Stimulated activated naive CD8-positive, alpha-beta T cell treated with anti-CD3 and anti-CD28 coated beads, Interleukin-15, Interleukin-2, amounts not matched to agents 100 ng/mL and 50 ng/mL, for 24 hours (primary cell): ENCODE measurements around the gene SAMD11.

ENCODE experiments used
- H3K27ac Mint-ChIP-seq: one replicate; pipeline ENCODE4 v1.8.0; 2021; ENCODE audit warnings: mild to moderate bottlenecking, mixed read lengths
- H3K27me3 Mint-ChIP-seq: one replicate; pipeline ENCODE4 v1.8.0; 2021; ENCODE audit warnings: mixed read lengths
- H3K36me3 Mint-ChIP-seq: one replicate; pipeline ENCODE4 v1.8.0; 2021; ENCODE audit warnings: low read depth, mixed read lengths
- H3K4me1 Mint-ChIP-seq: one replicate; pipeline ENCODE4 v1.8.0; 2021; ENCODE audit warnings: low read depth, mixed read lengths
- H3K4me3 Mint-ChIP-seq: one replicate; pipeline ENCODE4 v1.8.0; 2021; ENCODE audit warnings: mild to moderate bottlenecking, mixed read lengths
- H3K9me3 Mint-ChIP-seq: one replicate; pipeline ENCODE4 v1.8.0; 2021; ENCODE audit warnings: mixed read lengths

Gene SAMD11

GRCh38 chr1:930633-931138 lies 7.0 kb downstream of the SAMD11 start:
- Mint-ChIP-seq H3K4me1 (peaks cover 6% of the 10 kb centered on the region), H3K36me3 (no peaks in the 10 kb centered on the region), H3K27me3 (peaks cover 33% of the 10 kb centered on the region), H3K4me3 (no peak overlapping the region), H3K27ac (no peak overlapping the region), H3K9me3 (no peaks in the 10 kb centered on the region)

GRCh38 chr1:931380-932172 lies 7.9 kb downstream of the SAMD11 start:
- peaks cover 26% of the 10 kb centered on the region for H3K27me3 Mint-ChIP-seq
- peaks cover 6% of the 10 kb centered on the region for H3K4me1 Mint-ChIP-seq
- H3K4me3 Mint-ChIP-seq: no peak overlapping the region
- H3K27ac Mint-ChIP-seq: peak overlapping the region; percentile 55
- H3K36me3 Mint-ChIP-seq: no peaks in the 10 kb centered on the region
- no peaks in the 10 kb centered on the region for H3K9me3 Mint-ChIP-seq

- Mint-ChIP-seq H3K4me3 (no peak overlapping the region), H3K4me1 (peaks cover 6% of the 10 kb centered on the region), H3K9me3 (no peaks in the 10 kb centered on the region), H3K27ac (no peak overlapping the region), H3K27me3 (peaks cover 23% of the 10 kb centered on the region), H3K36me3 (no peaks in the 10 kb centered on the region)
These were observed 8.4 kb downstream of the SAMD11 start for GRCh38 chr1:932173-932510.

GRCh38 chr1:932776-933602 lies 9.3 kb downstream of the SAMD11 start:
- H3K9me3 Mint-ChIP-seq: no peaks in the 10 kb centered on the region
- peaks cover 19% of the 10 kb centered on the region for H3K27me3 Mint-ChIP-seq
- no peak overlapping the region for H3K4me3 Mint-ChIP-seq
- H3K27ac Mint-ChIP-seq: no peak overlapping the region
- H3K36me3 Mint-ChIP-seq: no peaks in the 10 kb centered on the region
- peaks cover 6% of the 10 kb centered on the region for H3K4me1 Mint-ChIP-seq

- Mint-ChIP-seq H3K27me3 (peaks cover 20% of the 10 kb centered on the region), H3K9me3 (no peaks in the 10 kb centered on the region), H3K4me1 (peaks cover 6% of the 10 kb centered on the region), H3K27ac (no peak overlapping the region), H3K36me3 (no peaks in the 10 kb centered on the region), H3K4me3 (no peak overlapping the region)
These were observed 9.8 kb downstream of the SAMD11 start for GRCh38 chr1:933603-933940.

- Mint-ChIP-seq H3K4me1 (peaks cover 6% of the 10 kb centered on the region), H3K27ac (no peak overlapping the region), H3K36me3 (no peaks in the 10 kb centered on the region), H3K9me3 (no peaks in the 10 kb centered on the region), H3K27me3 (peaks cover 23% of the 10 kb centered on the region), H3K4me3 (no peak overlapping the region)
These were observed 11.4 kb downstream of the SAMD11 start for GRCh38 chr1:934991-935750.

GRCh38 chr1:935751-936231 lies 12.1 kb downstream of the SAMD11 start:
- Mint-ChIP-seq H3K27ac (no peak overlapping the region), H3K36me3 (no peaks in the 10 kb centered on the region), H3K4me3 (no peak overlapping the region), H3K27me3 (peaks cover 24% of the 10 kb centered on the region), H3K9me3 (no peaks in the 10 kb centered on the region), H3K4me1 (peaks cover 8% of the 10 kb centered on the region)

- peaks cover 26% of the 10 kb centered on the region for H3K27me3 Mint-ChIP-seq
- H3K4me1 Mint-ChIP-seq: peaks cover 13% of the 10 kb centered on the region
- no peak overlapping the region for H3K4me3 Mint-ChIP-seq
- H3K36me3 Mint-ChIP-seq: no peaks in the 10 kb centered on the region
- no peaks in the 10 kb centered on the region for H3K9me3 Mint-ChIP-seq
- no peak overlapping the region for H3K27ac Mint-ChIP-seq
These were observed 12.9 kb downstream of the SAMD11 start for GRCh38 chr1:936348-937264.

- H3K4me3 Mint-ChIP-seq: no peak overlapping the region
- peaks cover 26% of the 10 kb centered on the region for H3K27me3 Mint-ChIP-seq
- no peaks in the 10 kb centered on the region for H3K9me3 Mint-ChIP-seq
- H3K27ac Mint-ChIP-seq: no peak overlapping the region
- no peaks in the 10 kb centered on the region for H3K36me3 Mint-ChIP-seq
- peaks cover 13% of the 10 kb centered on the region for H3K4me1 Mint-ChIP-seq
These were observed 13.8 kb downstream of the SAMD11 start for GRCh38 chr1:937521-937920.

- Mint-ChIP-seq H3K36me3 (no peaks in the 10 kb centered on the region), H3K4me3 (no peak overlapping the region), H3K9me3 (no peaks in the 10 kb centered on the region), H3K4me1 (peaks cover 13% of the 10 kb centered on the region), H3K27me3 (peaks cover 26% of the 10 kb centered on the region), H3K27ac (no peak overlapping the region)
These were observed 14.5 kb downstream of the SAMD11 start for GRCh38 chr1:938088-938683.

GRCh38 chr1:938711-939489 lies 15.2 kb downstream of the SAMD11 start:
- H3K4me3 Mint-ChIP-seq: no peak overlapping the region

GRCh38 chr1:939511-940106 lies 15.9 kb downstream of the SAMD11 start:
- H3K27me3 Mint-ChIP-seq: peaks cover 26% of the 10 kb centered on the region

More at GRCh38 chr1:938711-939489, 15.2 kb downstream of the SAMD11 start:
- H3K27ac Mint-ChIP-seq: no peak overlapping the region
- peaks cover 13% of the 10 kb centered on the region for H3K4me1 Mint-ChIP-seq
- H3K36me3 Mint-ChIP-seq: no peaks in the 10 kb centered on the region
- H3K9me3 Mint-ChIP-seq: no peaks in the 10 kb centered on the region
- H3K27me3 Mint-ChIP-seq: peaks cover 26% of the 10 kb centered on the region

More at GRCh38 chr1:939511-940106, 15.9 kb downstream of the SAMD11 start:
- no peaks in the 10 kb centered on the region for H3K9me3 Mint-ChIP-seq
- H3K4me3 Mint-ChIP-seq: no peak overlapping the region
- peaks cover under 1% of the 10 kb centered on the region for H3K36me3 Mint-ChIP-seq
- H3K27ac Mint-ChIP-seq: no peak overlapping the region
- peaks cover 13% of the 10 kb centered on the region for H3K4me1 Mint-ChIP-seq
